GM13977 (cell line): ENCODE results near the gene KDM4B.

ENCODE experiments used
- DNase-seq: peaks from one replicate; pipeline ENCODE4 v3.0.0; 2012; ENCODE audit warnings: low spot score
- CTCF ChIP-seq: IDR thresholded peaks from 2 replicates; pipeline ENCODE4 v1.5.1; 2012; ENCODE audit warnings: mild to moderate bottlenecking, control low read depth; ENCODE audit not compliant: insufficient read depth; ENCODE audit errors: extremely low read depth, missing control alignments
- in situ Hi-C: fragments of 300-500 bp; cut with MboI; formaldehyde crosslinking; loops from one replicate; pipeline ENCODE4 v1.12.0; 2022; ENCODE audit warnings: low sequenced_read_pairs, low pct_unique_long_range_greater_than_20kb, mixed read lengths, inconsistent platforms; ENCODE audit not compliant: unreplicated experiment

KDM4B gene

GRCh38 chr19:4979211-4979807 is 10.4 kb downstream of the KDM4B start:
- in situ Hi-C loops: no loop called here
- TF ChIP-seq CTCF: no peak
- DNase-seq: no peak

GRCh38 chr19:4980067-4980466 is 11.2 kb downstream of the KDM4B start:
- no peak for TF ChIP-seq CTCF
- no peak for DNase-seq
- in situ Hi-C loops: no loop called here

- in situ Hi-C loops: no loop called here
- no peak for TF ChIP-seq CTCF
- DNase-seq: no peak
Observed at GRCh38 chr19:4980838-4981680, 12.1 kb downstream of the KDM4B start.

GRCh38 chr19:4981681-4981958 is 12.7 kb downstream of the KDM4B start:
- no peak for TF ChIP-seq CTCF
- no peak for DNase-seq
- in situ Hi-C loops: no loop called here

- TF ChIP-seq CTCF: no peak
- DNase-seq: no peak
- in situ Hi-C loops: no loop called here
Observed at GRCh38 chr19:4983346-4984105, 14.6 kb downstream of the KDM4B start.

GRCh38 chr19:4984106-4984380 is 15.1 kb downstream of the KDM4B start:
- in situ Hi-C loops: no loop called here
- no peak for TF ChIP-seq CTCF
- no peak for DNase-seq
